Mucosa of descending colon (tissue), 3 donors: ENCODE measurements around the gene ELOVL1. TPM values are rescaled to one million over a fixed set of nuclear protein-coding genes. Genes with fewer than 3 reads are reported as not detected.
"Not testable (repeated sequence)": the region's sequence is repeated elsewhere in the genome, so short reads cannot be mapped to it uniquely, and the experiment has no call there.

Experiments
- ATAC-seq: fragments of 200-7000 bp; cut with Tn5 transposase; one replicate; pipeline ENCODE4 v1.9.1; 2020; ENCODE audit warnings: mild to moderate bottlenecking, moderate library complexity
- DNase-seq, 3 donors: peaks; one replicate each; pipeline ENCODE4 v3.0.0-alpha.2; 2020
- H3K36me3 ChIP-seq: fragments of 200-600 bp; one replicate; pipeline ENCODE4 v1.8.0; 2021; ENCODE audit warnings: low read depth, mild to moderate bottlenecking
- H3K4me1 ChIP-seq: fragments of 200-600 bp; one replicate; pipeline ENCODE4 v1.8.0; 2021; ENCODE audit warnings: low read depth, mild to moderate bottlenecking
- H3K4me3 ChIP-seq: fragments of 200-600 bp; one replicate; pipeline ENCODE4 v1.8.0; 2021; ENCODE audit warnings: mild to moderate bottlenecking
- H3K9me3 ChIP-seq: fragments of 200-600 bp; one replicate; pipeline ENCODE4 v1.8.0; 2021; ENCODE audit warnings: mild to moderate bottlenecking
- CTCF ChIP-seq: fragments of 200-600 bp; IDR thresholded peaks from one replicate; pipeline ENCODE4 v1.8.0; 2022; ENCODE audit warnings: antibody characterized with exemption, mild to moderate bottlenecking
- intact Hi-C, 2 donors: fragments of 100-400 bp; cut with DNase I in 1 of 2; cut with micrococcal nuclease in 1 of 2; formaldehyde crosslinking; loops; one replicate each; pipeline versions ENCODE4 v1.11.0 to v1.11.1; 2022; cut with DNase I, micrococcal nuclease
- long read RNA-seq, 2 donors: library from polyadenylated mRNA; unstranded; transcript quantifications; one replicate each; pipeline ENCODE4 v2.0.0, GENCODE V29; 2019 to 2021
- total RNA-seq, 3 donors: library from RNA; stranded (reverse); fragmentation: NEBNext Ultra II Directional in 2 of 3; extraction: Animal tissue kit (Norgen Biotek cat#: 25700) in 2 of 3; gene quantifications; one replicate each; pipeline versions ENCODE4 v1.2.1 to v1.2.4, GENCODE V29; 2021 to 2023
- donor health status: DM: no; HTN: no; CAD: no; lungs with moderate emphysema.
- donor health status: DM: no; HTN: no; CAD: no.
- donor health status: DM: no; HTN: yes; CAD: no.

ELOVL1 gene
- 100 to 1,000 TPM in 2 of 3 donors, 10 to 100 TPM in 1; 80.0 to 171 (median 104) TPM for total RNA-seq
- long read RNA-seq, donor 1, transcript ELOVL1-206 (8 exons, 1,215 nt) = minor isoform, 7 of 109 reads
- long read RNA-seq, donor 1, transcript ELOVL1-201 (8 exons, 1,477 nt) = major isoform, 87 of 109 reads
- long read RNA-seq, donor 1, partial matches to known transcripts = 1 of 109 reads
- long read RNA-seq, donor 1, other reads (novel, unspliced or antisense) = 8 of 109 reads
- long read RNA-seq, donor 2, transcript ELOVL1-201 (8 exons, 1,477 nt) = major isoform, 19 of 30 reads
- long read RNA-seq, donor 2, transcript ELOVL1-212 (7 exons, 828 nt) = minor isoform, 5 of 30 reads
- long read RNA-seq, donor 2, partial matches to known transcripts = 2 of 30 reads
- long read RNA-seq, donor 2, other reads (novel, unspliced or antisense) = 3 of 30 reads

- no peak for TF ChIP-seq CTCF
- H3K4me3 ChIP-seq = peak within 1 kb of the TSS; percentile 50
- DNase-seq (peak; percentile 94 to 96 (median 96)), ATAC-seq (peak; percentile 90)
- peaks cover 37% of the 10 kb centered on the region for H3K4me1 ChIP-seq
- H3K36me3 ChIP-seq = no peaks in the 10 kb centered on the region
- intact Hi-C loops = no loop called here
- no peaks in the 10 kb centered on the region for H3K9me3 ChIP-seq
Measured at GRCh38 chr1:43367904-43368645, at the start of gene ELOVL1. Gene ELOVL1 (minus strand): TSS chr1:43368011. CDS start chr1:43365609, 2,402 bp downstream.

DNA sequence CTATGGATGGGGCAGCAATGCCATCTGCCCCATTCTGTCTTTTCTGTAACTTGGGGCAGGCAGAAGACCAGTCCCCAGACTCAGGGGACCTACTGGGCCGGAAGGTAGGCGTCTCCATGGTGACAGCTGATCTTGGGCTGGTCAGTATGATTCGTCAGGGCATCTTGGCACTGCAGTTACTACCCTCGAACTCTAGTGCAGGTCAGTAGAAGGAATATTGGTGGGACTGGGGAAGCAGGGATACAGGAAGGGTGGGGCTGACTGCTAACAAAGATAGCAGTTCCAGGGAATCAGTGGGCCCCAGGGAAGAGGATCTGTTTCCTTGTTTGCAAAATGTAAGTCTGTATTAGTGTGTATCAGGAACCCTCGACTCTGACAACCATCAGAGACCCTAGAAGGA, 48.1 kb upstream of the ELOVL1 start:
- Histone ChIP-seq H3K4me3 (no peak overlapping the region), H3K36me3 (peaks cover 16% of the 10 kb centered on the region), H3K4me1 (no peaks in the 10 kb centered on the region), H3K9me3 (no peaks in the 10 kb centered on the region)
- intact Hi-C loops = loop anchor here (10.0 kb wide), 2 partner anchors 181 to 191 kb away; no protein-coding TSS in a partner anchor
- no peak for TF ChIP-seq CTCF
- DNase-seq (no peak), ATAC-seq (no peak)

DNA sequence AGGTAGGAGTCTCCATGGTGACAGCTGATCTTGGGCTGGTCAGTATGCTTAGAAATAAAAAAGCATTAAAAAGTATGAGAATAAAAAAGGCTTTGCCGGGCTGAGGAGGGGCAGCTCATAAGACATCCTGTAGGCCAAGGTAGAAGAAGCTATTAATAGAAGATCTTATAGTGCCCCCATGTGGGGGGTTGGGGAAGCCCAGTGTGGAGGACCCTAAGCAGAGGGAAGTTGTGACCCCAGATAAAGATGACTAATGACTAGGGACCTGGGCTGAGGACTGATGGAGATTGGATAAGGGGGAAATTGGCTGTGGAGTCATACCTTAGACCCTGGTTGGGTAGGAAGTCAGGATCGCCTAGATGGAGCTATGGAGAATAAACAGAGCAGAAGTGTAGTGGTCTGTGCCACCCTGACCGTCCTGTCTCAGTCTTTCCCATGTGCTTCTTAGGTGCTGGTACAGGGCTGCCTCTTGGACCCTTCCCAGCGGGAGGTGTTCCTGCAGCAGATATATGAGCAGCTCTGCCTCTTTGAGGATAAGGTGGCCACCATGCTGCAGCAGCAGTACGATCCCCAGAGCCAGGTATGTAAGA, 46.9 kb upstream of the ELOVL1 start:
- Histone ChIP-seq H3K4me3 (no peak overlapping the region), H3K36me3 (peaks cover 6% of the 10 kb centered on the region), H3K9me3 (no peaks in the 10 kb centered on the region), H3K4me1 (no peaks in the 10 kb centered on the region)
- ATAC-seq = peak; percentile 82
- TF ChIP-seq CTCF = peak; percentile 48
- peak in 1 of 3 donors; percentile 84 for DNase-seq
- intact Hi-C loops = loop anchor here (10.0 kb wide), 2 partner anchors 180 to 190 kb away; no protein-coding TSS in a partner anchor

DNA sequence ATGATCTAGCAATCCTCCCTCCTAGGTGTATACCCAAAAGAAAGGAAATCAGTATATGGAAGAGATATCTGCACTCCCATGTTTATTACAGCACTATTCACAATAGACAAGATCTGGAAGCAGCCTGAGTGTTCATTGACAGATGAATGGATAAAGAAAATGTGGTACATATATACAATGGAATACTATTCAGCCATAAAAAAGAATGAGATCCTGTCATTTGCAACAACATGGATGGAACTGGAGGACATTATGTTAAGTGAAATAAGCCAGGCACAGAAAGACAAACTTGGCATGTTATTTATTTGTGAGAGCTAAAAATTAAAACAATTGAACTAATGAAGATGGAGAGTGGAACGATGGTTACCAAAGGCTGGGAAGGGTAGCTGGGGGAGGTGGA, 45.6 kb upstream of the ELOVL1 start:
- ATAC-seq, H3K36me3 ChIP-seq, H3K9me3 ChIP-seq, H3K4me3 ChIP-seq, H3K4me1 ChIP-seq, DNase-seq: not testable (repeated sequence)
- intact Hi-C loops = loop anchor here (10.0 kb wide), 2 partner anchors 179 to 189 kb away; no protein-coding TSS in a partner anchor

DNA sequence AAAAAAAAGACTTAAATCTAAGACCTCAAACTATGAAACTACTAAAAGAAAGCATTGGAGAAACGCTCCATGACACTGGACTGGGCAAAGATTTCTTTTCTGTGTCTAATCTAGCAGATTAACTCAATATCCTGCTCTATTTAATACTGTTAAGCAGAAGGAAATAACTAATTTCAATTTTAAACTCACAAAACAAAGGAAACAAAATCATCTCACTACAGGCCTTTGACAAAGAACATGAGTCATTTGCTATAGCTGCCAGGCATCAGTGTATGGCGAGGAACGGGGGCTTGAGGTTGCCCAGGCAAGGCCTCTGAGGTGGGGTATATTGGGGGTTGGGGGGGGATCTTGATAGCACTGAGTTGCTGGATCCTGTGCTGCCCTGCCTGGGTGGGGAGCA, 42.8 kb upstream of the ELOVL1 start:
- no peak for ATAC-seq
- peaks cover 2% of the 10 kb centered on the region for H3K4me1 ChIP-seq
- no peak for TF ChIP-seq CTCF
- intact Hi-C loops = loop anchor here (10.0 kb wide), 2 partner anchors 176 to 186 kb away; no protein-coding TSS in a partner anchor
- DNase-seq = no peak
- H3K4me3 ChIP-seq = no peak overlapping the region
- H3K9me3 ChIP-seq = no peaks in the 10 kb centered on the region
- H3K36me3 ChIP-seq = no peaks in the 10 kb centered on the region
